NB4 (cell line): ENCODE data around the gene ADO.

Source experiments
- DNase-seq: peaks from one replicate; pipeline ENCODE4 v3.0.0; 2010; ENCODE audit warnings: low read depth
- H3K4me3 ChIP-seq: one replicate; pipeline ENCODE4 v1.5.1; 2011; ENCODE audit warnings: mild to moderate bottlenecking, low read depth, low read length, moderate library complexity
- CTCF ChIP-seq: IDR thresholded peaks from one replicate; pipeline ENCODE4 v1.5.1; 2012; ENCODE audit warnings: low read depth, low read length
- MYC ChIP-seq: IDR thresholded peaks from 2 replicates; pipeline ENCODE4 v1.6.1; 2011; ENCODE audit warnings: low read depth, low read length
- POLR2A ChIP-seq: IDR thresholded peaks from 2 replicates; pipeline ENCODE4 v1.6.1; 2011; ENCODE audit warnings: mild to moderate bottlenecking; ENCODE audit not compliant: insufficient read length; ENCODE audit errors: extremely low read depth
- TF ChIP-seq, protein P1 (sequence below): IDR thresholded peaks from 2 replicates; pipeline ENCODE4 v1.6.1; 2011; ENCODE audit warnings: low read depth, low read length

ADO gene

GRCh38 chr10:62810156-62810902, 5.8 kb downstream of the ADO start:
- DNase-seq, result peak; percentile 35
- TF ChIP-seq MYC, result no peak
- no peak for TF ChIP-seq CTCF
- TF ChIP-seq POLR2A, result no peak
- TF ChIP-seq, protein P1, sequence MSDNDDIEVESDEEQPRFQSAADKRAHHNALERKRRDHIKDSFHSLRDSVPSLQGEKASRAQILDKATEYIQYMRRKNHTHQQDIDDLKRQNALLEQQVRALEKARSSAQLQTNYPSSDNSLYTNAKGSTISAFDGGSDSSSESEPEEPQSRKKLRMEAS, result no peak
- H3K4me3 ChIP-seq, result no peak overlapping the region

- DNase-seq, result no peak
- no peak for TF ChIP-seq CTCF
- TF ChIP-seq MYC, result no peak
- TF ChIP-seq, protein P1, result no peak
- no peak for TF ChIP-seq POLR2A
- H3K4me3 ChIP-seq, result no peak overlapping the region
Measured at GRCh38 chr10:62811159-62811875, 6.8 kb downstream of the ADO start.

GRCh38 chr10:62812672-62813439, 8.3 kb downstream of the ADO start:
- TF ChIP-seq POLR2A (no peak), MYC (no peak), CTCF (no peak)
- TF ChIP-seq, protein P1, result no peak
- no peak overlapping the region for H3K4me3 ChIP-seq
- DNase-seq, result no peak

DNA sequence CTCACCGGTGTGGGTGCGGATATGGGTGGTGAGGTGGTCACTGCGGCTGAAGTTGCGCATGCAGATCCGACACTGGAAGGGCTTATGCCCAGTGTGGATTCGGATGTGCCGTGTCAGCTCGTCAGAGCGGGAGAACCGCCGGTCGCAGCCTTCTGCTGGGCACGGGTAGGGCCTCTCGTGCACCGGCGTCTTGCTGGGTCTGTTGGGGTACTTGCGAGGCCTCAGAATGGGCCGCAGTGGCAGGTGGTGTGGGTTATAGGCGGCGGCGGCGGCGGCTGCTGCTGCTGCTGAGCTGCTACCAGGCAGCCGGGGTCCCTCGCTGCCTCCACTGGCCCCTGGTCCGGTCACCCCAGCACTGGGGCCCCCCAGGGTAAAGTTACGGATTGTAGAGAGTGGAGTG, 8.9 kb downstream of the ADO start:
- H3K4me3 ChIP-seq, result no peak overlapping the region
- no peak for DNase-seq
- TF ChIP-seq CTCF, result no peak
- TF ChIP-seq, protein P1, result no peak
- TF ChIP-seq MYC, result no peak
- TF ChIP-seq POLR2A, result no peak

DNA sequence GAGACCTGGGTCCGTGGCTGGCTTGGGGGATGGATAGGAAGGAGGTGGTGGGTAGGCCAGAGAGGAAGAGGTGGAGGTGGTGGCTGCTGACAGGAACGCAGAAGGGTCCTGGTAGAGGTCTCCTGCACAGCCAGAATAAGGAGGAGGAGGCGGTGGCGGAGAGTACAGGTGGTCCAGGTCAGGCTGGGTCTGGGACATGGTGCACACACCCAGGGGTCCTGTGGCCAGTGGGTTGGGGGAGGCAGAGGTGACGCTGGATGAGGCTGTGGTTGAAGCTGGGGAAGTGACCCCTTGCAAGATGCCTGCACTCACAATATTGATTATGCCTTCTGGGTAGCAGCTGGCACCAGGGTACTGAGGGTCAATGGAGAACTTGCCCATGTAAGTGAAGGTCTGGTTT, 9.5 kb downstream of the ADO start:
- H3K4me3 ChIP-seq, result no peak overlapping the region
- TF ChIP-seq, protein P1, result no peak
- no peak for TF ChIP-seq MYC
- no peak for TF ChIP-seq POLR2A
- no peak for TF ChIP-seq CTCF
- no peak for DNase-seq
